Transverse colon (tissue), 3 donors: ENCODE measurements around the gene HES7.

Source experiments
- CTCF ChIP-seq, 5 experiments: fragments of 200-600 bp in 3 of 5; fragments of 450-650 bp in 2 of 5; sonication (generic) in 3 of 5; IDR thresholded peaks; 1 replicate in 2 of 5; 2 replicates in 3 of 5; pipeline ENCODE4 v1.5.1; 2016 to 2017; ENCODE audit warnings: antibody characterized with exemption in 5 of 5, inconsistent platforms in 3 of 5, mild to moderate bottlenecking in 2 of 5, moderate library complexity in 1 of 5
- EP300 ChIP-seq: sonication (generic); formaldehyde crosslinking; IDR thresholded peaks from one replicate; pipeline ENCODE4 v1.6.1; 2017; ENCODE audit warnings: antibody characterized with exemption, low read depth

- TF ChIP-seq EP300: no peak
- no peak for TF ChIP-seq CTCF (IDR thresholded peaks at IDR 0.05)
Measured at GRCh38 chr17:8124350-8125153, 646 bp upstream of the HES7 start.
